GM18870 (cell line): Measurements from ENCODE around the gene CAB39L.

ENCODE experiments used
- ATAC-seq: cut with Tn5 transposase; IDR thresholded peaks from one replicate; pipeline ENCODE4 v1.9.1; 2021; ENCODE audit warnings: moderate library complexity; ENCODE audit not compliant: unreplicated experiment

Gene CAB39L

DNA sequence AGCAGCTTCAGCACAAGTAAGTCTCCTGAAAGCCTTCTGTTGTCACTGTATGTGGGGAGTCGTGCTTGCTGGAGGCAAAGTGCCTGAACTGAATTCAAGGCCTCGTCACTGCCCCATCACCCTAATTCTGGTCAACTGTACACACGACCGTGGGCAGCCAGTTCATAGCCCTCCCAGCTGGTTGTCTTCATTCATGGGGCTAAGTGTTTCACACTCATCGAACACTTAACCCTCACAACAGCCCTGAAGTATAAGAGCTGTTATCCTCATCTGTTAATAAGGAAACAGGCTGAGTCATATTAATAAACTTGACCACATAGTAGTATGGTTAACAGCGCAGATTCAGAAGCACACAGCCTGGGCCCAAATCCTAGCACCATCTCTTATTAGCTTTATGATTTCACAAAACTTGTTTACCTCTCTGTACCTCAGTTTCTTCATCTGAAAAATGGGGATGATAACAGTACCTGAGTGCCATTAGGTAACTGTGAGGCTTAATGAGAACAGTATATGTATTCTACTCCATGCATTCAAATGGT, 129.5 kb downstream of the CAB39L start:
- no peak for ATAC-seq

DNA sequence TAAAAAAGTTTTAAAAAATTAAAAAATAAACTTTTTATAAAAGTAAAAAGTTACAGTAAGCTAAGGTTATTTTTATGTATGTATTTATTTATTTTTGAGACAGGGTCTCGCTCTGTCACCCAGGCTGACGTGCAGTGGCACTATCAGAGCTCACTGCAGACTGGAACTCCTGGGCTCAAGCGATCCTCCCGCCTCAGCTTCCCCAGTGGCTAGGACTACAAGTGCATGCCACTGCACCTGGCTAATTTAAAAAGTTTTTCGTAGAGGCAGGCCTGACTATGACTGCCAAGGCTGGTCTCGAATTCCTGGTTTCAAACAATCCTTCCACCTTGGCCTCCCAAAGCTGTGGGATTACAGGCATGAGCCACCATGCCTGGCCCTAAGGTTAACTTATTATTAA, 132.0 kb downstream of the CAB39L start:
- no peak for ATAC-seq

DNA sequence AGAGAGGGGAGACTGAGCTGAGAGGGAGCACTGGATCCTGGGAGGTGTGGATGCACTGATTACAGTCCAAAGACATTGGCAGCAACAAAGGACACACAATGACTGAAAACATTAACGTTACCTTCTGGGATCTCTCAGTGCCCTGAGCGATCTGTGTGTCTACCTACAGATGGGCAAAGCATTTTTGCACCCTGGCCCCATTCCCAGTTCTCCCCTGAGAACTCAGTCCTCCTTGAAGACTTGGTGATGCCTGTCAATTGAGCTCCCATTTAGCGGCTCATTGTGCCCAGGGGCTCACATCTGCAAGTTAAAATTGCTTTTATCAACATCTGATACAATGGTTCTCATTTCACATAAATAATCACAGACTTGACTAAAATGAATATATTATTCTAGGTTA, 133.6 kb downstream of the CAB39L start:
- no peak for ATAC-seq

DNA sequence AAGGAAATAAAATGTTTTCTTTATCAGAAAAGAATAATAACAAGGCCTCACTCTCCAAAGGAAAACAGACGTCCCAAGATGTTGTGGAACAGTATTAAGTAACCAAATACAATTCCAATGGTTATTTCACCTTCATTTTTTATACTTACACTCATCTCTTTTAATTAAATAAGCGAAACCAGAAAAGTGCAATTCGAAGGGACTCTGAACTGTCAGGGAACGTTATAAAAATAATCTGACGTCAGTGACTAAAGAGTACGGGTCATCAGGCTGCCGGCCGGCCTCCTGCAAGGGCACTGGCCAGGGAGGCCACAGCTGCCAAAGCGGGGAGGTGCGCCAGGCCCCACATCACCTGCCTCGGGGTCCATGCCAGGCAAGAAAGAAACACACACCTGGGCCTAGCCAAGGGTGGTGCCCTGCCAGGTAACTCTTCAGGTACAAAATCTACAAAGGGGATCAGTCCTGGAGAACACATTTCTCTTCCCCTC, 134.9 kb downstream of the CAB39L start:
- no peak for ATAC-seq

- ATAC-seq: no peak
These were observed 135.6 kb downstream of the CAB39L start for GRCh38 chr13:49308097-49308875.

DNA sequence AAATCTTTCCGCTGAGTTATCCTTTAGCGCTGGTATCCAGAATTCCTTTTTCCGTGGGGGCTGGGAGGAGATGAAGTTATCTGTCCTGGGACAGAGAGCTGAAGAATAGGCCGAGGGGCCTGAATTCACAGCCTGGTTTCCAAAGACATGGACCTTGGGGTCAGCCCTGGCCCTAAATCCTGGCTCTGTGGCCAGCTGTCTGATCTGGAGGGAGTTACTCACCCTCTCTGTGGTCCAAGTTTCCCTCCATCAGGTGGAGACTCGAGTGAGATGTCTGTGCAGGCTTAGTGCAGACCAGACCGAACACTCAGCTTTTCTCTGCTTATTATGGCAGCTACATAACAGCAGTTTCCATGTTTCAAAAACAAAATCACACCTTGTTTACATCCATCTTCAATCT, 136.5 kb downstream of the CAB39L start:
- ATAC-seq: no peak

DNA sequence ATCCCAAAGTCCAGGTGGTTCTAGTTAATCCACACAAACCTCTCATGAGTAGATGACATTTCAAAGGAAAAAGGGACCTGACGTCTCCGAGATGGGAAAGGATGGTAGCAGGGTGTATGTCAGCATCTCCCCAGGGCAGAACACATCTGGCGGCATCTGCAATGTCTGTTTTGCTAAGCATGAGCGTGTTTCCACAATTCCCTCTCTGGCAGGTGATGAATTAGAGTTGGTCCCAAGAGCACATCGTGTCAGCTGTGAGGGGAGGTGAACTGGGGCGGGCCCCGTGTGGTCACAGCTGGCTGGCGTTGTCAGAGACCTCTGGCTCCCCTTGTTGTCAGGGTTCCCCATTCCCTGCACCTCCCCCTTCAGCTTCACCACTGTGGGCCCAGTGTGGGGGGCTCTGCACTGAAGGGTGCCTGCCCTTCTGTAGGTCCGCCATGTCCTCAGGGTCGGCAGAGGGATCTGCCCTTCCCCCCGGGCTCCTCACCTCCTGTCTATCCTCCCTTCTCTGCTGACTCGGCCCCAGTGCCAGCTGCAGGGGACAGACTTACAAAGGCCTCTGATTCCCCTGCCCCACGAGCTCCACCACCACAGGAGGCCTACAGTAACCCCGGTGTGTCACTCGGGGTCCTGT, 138.0 kb downstream of the CAB39L start:
- ATAC-seq: no peak

DNA sequence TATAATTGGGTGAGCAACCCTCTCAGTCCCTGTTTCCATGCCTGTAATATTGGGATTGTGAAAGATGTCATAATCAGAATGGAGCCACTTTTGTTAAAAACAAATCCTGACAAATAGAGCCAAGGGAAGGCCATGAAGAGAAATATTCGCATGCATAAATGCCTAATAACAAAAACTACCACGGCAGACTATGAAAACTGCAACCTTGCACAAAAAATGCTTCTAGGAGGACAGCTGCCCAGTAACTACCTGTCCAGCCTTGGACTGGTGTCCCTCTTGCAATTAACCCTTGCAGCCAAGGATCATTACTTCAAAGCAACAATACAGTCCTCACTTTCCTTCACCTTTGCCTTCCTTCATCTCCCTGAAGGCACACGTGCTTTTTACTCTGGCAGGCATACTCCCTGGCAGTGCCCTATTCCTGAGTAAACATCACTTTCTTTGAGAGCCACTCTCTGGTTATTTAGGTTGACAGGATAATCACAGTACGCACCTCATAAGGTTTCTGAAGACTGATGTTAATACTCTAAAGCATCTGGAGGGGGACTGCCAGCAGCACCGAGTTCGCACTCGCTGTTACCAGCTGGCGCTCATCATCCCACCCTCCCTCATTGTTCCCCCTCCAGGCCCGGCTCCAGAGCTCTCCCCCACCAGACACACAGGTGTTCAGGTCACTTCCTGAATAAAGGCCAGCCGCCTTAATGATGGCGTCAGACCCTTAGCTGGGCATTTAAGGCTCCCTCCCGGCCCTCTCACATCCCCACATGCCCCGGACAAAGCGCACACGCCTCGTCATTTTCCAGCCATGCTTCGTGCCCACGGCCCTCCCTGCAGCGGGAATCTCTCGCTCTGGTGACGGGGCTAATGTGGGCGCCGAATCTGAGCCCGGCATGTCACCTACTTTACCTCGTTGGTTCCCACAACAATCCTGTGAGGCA, 138.8 kb downstream of the CAB39L start:
- ATAC-seq: no peak

- ATAC-seq: no peak
These were observed 139.5 kb downstream of the CAB39L start for GRCh38 chr13:49304356-49304755.

GRCh38 chr13:49303533-49304252, 140.2 kb downstream of the CAB39L start:
- ATAC-seq: no peak

DNA sequence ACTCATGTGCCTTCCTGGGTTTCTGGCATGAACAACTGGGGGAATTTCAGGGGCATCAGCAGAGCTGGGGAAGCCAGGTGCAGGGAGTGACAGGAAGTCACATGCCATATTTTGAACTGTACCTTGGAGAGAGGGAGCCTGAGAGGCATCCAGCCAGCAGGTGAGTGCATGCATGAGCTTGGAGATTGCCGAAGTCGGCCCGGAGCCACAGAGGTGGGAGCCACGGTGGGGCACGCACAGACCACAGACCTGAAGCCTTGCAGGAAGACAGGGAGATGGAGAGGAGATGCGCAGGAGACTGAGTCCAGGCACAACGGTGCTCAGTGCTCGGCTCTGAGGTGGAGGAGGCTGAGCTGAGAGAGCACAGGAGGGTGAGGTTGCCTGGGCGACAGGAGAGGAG, 141.0 kb downstream of the CAB39L start:
- ATAC-seq: no peak

- no peak for ATAC-seq
These were observed 141.6 kb downstream of the CAB39L start for GRCh38 chr13:49302222-49302621.

GRCh38 chr13:49300739-49301589, 142.9 kb downstream of the CAB39L start:
- peak; percentile 93 for ATAC-seq

DNA sequence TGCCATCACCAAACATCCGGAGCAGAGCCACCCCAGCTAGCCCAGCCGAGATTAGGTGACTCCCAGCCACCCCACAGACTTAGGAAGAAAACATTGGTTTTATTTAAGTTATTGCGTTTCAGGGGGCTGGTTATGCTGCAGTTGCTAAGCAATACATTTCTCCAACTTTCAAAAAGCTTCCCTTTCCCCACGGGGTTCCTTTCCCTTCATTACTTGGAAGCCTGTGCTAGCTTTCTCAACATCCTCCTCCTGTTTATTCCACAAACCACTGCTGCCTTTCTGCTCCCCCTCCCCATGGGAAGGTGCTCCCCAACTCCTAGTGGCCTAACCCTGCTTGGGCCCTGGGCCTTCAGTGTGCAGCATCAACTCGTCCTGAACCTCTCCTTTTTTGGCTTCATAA, 143.6 kb downstream of the CAB39L start:
- no peak for ATAC-seq

DNA sequence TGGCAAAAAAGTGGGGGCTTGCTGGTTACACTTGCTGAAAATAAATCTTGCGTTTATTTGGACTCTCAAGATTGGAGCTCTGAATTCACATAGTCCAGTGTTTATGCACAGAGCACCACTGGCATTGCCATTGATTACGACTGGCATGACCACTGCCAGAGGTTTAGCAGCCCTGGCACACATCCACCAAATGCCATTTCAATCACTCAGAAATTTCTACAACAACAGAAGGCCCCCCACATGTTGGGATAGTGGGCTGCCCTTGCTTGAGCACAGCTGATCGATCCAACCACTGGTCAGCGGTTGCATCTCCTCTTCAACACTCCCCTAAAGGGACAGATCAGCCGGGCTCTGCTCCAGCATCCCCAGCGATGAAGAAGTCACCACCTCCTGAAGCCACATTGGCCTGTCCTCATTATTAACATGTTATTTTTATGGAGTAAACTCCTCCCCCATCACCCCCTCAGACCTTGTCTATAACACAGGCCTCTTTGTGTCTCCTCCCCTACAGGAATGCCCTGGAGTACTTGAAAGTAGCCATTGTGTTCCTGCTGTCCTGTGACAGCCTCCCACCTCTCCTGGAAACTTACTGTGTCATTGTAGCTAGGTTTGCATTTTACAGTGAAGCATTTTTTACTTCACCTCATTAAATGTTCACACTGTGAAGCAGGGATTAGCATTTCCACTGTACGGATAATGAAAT, 144.8 kb downstream of the CAB39L start:
- no peak for ATAC-seq

GRCh38 chr13:49298416-49298815, 145.4 kb downstream of the CAB39L start:
- no peak for ATAC-seq

DNA sequence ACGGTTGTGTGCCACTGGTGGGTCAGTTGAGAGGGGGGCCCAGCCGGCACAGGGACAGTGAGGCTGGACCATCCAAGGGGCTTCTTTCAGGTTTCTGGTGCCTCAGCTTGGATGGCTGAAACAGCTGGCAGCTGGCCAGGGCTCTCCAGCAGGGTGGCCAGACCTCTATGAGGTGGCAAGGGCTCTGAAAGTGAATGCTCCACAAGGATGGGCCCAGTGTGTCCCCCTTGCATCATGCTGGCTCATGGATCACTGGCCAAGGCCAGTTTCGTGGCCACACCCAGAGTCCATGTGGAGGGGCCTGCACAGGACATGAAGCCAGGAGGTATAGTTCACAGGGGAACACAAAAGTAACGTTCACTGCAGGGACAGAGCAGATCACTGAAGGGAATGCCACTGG, 146.5 kb downstream of the CAB39L start:
- ATAC-seq: no peak

DNA sequence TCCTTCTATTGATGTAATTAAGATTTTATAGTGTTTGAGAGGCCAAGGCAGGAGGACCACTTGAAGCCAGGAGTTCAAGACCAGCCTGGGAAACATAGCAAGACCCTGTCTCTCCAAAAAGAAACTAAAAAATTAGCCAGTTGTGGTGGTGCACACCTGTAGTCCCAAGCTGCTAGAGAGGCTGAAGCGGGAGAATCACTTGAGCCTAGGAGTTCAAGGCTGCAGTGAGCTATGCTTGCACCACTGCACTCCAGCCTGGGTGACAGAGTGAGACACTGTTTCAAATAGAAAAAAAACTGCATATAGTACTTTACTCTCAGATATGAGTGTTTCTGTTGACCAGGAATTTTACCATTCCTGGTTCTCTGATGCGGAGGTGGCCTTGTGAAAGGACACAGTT, 147.2 kb downstream of the CAB39L start:
- no peak for ATAC-seq

- no peak for ATAC-seq
These were observed 148.6 kb downstream of the CAB39L start for GRCh38 chr13:49295244-49295643.
